Left cardiac atrium (tissue), 4 donors: Measurements from ENCODE around the gene CATSPERD. TPM values are rescaled to one million over a fixed set of nuclear protein-coding genes. Genes with fewer than 3 reads are reported as not detected.

Experiments
- ATAC-seq, 2 donors: fragments of 200-7000 bp; cut with Tn5 transposase; one replicate each; pipeline ENCODE4 v1.9.1; 2020; ENCODE audit warnings: mild to moderate bottlenecking in 2 of 2, moderate library complexity in 2 of 2
- DNase-seq: peaks from one replicate; pipeline ENCODE4 v3.0.0-alpha.2; 2020
- intact Hi-C, 2 donors: fragments of 100-400 bp; cut with DNase I; formaldehyde crosslinking; loops; one replicate each; pipeline versions ENCODE4 v1.14.1 to v1.15.1; 2022 to 2023
- total RNA-seq, 2 donors: library from RNA; stranded (reverse); fragmentation: NEBNext Ultra II Directional; extraction: Animal tissue kit (Norgen Biotek cat#: 25700); gene quantifications; one replicate each; pipeline ENCODE4 v1.2.1, GENCODE V29; 2021
- donor health status: DM: no; HTN: yes; CAD: no.
- donor health status: DM: no; HTN: yes; CAD: no; lungs with severe emphysema.
- donor health status: DM: yes; HTN: yes; CAD: no.
- donor health status: Dilated cardiomyopathy.

CATSPERD gene
- total RNA-seq, 2 donors from 2014 or later: not detected

DNA sequence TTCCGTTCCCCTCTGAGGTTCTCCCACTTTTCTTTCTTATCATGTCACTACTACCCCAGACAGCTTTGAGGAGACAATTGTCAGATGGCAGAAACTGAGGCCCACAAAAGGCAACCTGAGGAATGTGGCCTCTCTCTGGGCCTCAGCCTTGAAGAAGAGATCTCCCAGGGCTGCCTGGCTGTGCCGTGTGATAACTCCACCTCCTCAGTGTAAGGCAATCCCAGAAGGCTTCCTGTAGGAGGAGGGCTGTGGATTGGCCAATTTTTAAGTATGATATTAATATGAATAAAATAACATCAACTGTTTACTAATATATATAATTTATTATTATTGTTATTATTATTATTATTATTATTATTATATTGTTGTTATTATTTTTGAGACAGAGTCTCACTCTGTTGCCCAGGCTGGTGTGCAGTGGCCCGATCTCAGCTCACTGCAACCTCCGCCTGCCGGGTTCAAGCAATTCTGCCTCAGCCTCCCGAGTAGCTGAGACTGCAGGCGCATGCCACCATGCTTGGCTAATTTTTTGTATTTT lies 75.0 kb downstream of the CATSPERD start:
- no peak for DNase-seq
- intact Hi-C loops: no loop called here
- no peak for ATAC-seq

GRCh38 chr19:5798244-5798643 lies 77.8 kb downstream of the CATSPERD start:
- DNase-seq (no peak), ATAC-seq (no peak)
- intact Hi-C loops: no loop called here

GRCh38 chr19:5799247-5800241 lies 79.1 kb downstream of the CATSPERD start:
- intact Hi-C loops: loop anchor here (5.0 to 10.0 kb wide), 2 partner anchors 93 to 175 kb away; partner anchors contain the start of gene RANBP3 (in 1 of the 2)
- ATAC-seq: peak; percentile 55 to 58
- peak; percentile 71 for DNase-seq

- ATAC-seq (no peak), DNase-seq (no peak)
- intact Hi-C loops: loop anchor here (5.0 to 10.0 kb wide), 2 partner anchors 92 to 174 kb away; partner anchors contain the start of gene RANBP3 (in 1 of the 2)
Measured at GRCh38 chr19:5800361-5801270, 80.2 kb downstream of the CATSPERD start.

GRCh38 chr19:5801796-5802619 lies 81.6 kb downstream of the CATSPERD start:
- intact Hi-C loops: loop anchor here (5.0 to 10.0 kb wide), 2 partner anchors 90 to 173 kb away; partner anchors contain the start of gene RANBP3 (in 1 of the 2)
- ATAC-seq: no peak
- DNase-seq: peak; percentile 64

DNA sequence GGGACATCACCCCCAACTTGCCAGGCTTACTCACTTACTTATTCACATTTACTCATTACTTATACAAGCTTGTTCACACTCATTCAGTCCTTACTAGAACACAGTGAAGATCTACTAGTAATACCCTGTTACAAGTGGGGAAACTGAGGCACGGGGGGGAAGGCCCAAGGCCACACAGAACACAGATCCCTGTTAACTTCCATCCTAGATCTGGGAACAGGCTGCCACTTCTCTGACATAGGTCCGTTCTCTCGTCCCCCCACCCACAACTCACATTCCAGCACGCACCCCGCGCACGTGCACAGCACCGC lies 83.0 kb downstream of the CATSPERD start:
- DNase-seq: no peak
- no peak for ATAC-seq
- intact Hi-C loops: loop anchor here (5.0 to 10.0 kb wide), 2 partner anchors 89 to 171 kb away; partner anchors contain the start of gene RANBP3 (in 1 of the 2)

DNA sequence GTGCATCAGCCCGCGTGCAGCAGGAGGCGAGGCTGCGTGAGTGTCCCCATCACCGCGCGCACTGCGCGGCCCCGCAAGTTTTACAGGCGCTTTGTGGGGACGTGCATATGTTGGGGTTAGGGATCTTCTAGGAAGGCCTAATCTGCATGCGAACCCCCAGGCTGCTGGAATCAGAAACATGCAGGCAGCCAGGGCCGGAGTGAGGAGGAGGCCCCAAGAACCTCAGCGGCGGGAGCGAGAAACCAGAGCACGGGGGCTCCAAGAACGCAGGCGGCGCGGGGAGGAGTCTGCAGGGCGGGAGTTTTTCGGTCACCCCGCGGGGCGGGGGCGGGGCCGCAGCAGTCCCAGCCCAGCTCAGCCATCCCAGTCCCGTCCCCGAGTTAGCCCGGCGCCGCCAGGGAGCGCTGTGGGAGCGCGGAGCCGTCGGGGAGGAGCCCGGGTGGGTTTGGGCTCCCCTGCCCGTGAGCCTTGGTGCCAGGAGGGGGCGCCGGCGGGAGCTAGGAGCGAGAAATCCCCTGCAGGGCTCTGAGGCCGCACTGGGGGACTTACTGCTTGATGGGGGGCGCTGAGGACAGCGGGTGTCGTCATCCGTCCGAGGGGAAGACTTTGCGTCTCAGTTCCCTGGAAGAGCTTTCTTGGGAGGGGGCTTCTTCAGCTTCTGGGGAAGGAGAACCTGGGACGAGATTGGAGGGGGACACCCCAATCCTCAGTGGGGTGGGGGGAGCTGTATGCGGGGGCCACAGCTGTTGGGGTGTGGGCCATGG lies 83.5 kb downstream of the CATSPERD start:
- peak; percentile 89 for DNase-seq
- peak; percentile 88 to 90 for ATAC-seq
- intact Hi-C loops: loop anchor here (2.0 to 10.0 kb wide), 3 partner anchors 88 to 171 kb away; partner anchors contain the start of gene RANBP3 (in 1 of the 2)

DNA sequence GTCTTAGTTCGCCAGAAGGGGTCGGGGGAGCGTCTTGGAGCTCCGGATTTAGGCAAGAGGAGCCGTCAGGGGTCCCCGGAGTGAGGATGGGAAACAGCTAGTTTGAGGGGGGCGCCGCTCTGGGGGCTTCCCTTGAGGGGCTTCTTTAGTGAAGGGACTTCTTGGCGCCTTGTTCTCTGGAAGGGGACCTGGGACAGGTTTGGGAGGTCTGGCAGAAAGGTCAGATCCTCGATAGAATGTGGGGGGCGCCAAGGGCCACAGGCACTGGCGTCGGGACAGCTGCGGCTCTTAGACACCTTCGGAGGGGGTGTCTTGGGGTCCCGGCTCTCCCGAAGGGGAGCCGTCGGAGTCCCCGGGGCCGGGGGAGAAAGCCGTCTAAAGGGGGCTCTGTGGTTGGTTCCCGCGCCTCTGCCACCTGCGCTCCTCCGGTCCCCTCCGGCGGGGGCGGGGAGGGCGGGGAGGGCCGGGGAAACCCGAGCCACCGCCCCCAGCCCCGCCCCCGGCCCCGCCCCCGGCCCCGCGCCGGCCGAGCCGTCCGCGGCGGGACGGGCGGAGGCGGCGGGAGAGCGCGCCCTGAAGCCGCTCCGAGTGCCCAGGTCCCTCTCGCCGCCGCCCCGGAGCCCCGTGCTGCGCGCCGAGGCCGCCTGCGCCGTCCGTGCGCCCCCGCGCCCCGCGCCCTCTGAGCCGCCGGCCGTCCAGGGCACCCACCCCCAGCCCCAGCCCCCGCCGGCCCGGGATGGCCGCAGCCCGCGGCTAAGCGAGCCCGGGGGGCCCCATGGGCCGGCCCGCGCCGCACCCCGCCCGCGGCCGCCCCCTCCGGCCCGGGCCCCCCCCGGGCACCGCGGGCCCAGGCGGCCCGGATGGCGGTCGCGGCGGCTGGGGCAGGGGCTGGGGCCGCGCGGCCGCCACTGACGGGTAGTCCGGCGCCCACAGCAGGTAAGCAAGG lies 84.4 kb downstream of the CATSPERD start, which contains the start of gene NRTN:
TSS of gene NRTN (plus strand) at position 552 of the 946 bp plus-strand sequence. CDS start 19,099 bp downstream, outside the sequence.
- ATAC-seq: peak; percentile 61 to 67
- intact Hi-C loops: loop anchor here (2.0 to 10.0 kb wide), 3 partner anchors 88 to 170 kb away; partner anchors contain the start of gene RANBP3 (in 1 of the 2)
- DNase-seq: no peak

DNA sequence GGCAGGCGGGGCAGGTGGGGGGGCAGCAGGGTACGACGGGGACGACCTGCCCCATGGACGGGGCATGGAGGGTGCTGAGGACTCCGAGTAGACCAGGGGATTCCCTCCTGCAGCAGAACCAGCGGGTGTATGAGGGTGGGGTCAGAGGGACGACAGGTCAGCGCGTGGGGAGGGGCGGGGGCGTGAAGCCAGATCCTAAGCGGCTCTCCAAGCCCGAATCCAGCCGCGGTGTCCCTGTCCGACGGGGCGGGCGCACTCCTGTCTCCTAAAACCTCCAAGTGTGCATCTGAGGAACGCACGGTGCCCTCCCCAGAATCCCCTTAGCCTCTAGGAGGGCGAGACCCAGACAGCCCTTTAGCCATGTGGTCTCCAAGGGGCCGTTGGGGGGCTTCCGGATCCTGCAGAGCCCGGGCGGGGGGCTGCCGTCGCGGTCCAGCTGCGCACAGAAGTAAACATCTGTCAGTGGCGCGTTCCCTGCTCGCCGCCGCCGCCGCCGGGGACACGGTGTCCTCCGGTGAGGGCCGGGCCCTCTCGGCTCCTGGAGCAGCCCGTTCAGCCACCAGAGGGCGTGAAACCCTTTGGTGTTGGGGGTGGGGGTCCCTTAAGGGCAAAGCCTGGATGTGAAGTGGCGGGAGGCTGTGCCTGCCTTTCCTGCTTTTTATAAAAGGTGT lies 85.2 kb downstream of the CATSPERD start:
- DNase-seq (peak; percentile 77), ATAC-seq (peak; percentile 46 to 58)
- intact Hi-C loops: loop anchor here in 1 of 2 donors (2.0 to 10.0 kb wide), 2 partner anchors 89 to 169 kb away; partner anchors contain the start of gene RANBP3

GRCh38 chr19:5806133-5806489 lies 85.7 kb downstream of the CATSPERD start:
- DNase-seq (no peak), ATAC-seq (no peak)
- intact Hi-C loops: loop anchor here in 1 of 2 donors (10.0 kb wide), 1 partner anchor 169 kb away; the partner anchor contains the start of gene RANBP3

DNA sequence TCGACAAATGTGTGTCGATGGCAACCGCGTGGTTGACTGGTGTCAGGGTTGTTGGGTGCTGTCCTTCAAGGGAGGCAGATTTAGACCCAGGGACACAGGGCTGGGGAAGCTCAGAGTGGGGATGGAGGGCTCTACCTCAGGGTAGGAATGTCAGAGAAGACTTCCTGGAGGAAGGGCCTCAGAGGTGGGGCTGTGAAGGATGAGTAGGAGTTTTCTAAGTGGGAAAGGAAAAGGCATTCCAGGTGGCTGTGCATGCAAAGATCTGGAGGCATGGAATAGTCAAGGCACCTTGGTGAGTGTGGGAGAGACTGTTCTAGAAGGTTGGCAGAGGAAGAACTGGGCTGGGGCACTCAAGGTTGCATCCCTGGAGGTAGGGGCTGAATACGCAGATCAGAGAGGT lies 86.5 kb downstream of the CATSPERD start:
- ATAC-seq (no peak), DNase-seq (no peak)
- intact Hi-C loops: loop anchor here in 1 of 2 donors (10.0 kb wide), 1 partner anchor 168 kb away; the partner anchor contains the start of gene RANBP3

DNA sequence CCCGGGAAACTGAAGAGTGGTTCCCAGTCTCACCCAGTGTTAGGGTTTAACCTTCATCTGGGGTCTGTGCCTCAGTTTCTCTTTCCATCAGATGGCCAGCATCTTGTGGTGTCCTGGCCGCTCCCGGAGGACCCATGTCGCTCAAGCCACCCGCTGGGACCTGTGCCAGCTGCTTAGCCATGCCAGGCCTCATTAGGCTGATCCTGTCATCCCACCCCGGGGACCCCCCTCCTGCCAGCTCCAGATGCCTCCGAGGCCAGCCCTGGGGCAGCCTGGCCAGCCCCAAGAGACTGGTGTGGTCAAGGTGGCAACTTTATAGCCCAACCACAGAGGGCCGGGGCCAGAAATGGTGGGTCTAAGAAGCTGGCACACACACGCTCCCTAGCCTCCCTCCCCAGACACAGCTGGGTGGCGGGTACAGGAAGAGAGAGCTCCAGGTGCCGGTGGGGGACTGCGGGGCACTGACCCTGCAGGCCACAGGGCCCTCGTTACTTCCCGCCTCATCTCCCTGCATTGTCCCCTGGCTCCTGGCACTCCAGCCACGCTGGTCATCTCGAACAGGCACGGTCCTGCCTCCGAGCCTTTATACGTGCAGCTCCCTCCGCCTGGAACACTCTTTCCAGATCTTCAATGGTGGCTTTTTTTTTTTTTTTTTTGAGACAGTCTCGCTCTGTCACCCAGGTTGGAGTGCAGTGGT lies 87.8 kb downstream of the CATSPERD start:
- ATAC-seq: no peak
- peak; percentile 23 for DNase-seq
- intact Hi-C loops: loop anchor here in 1 of 2 donors (10.0 kb wide), 1 partner anchor 167 kb away; the partner anchor contains the start of gene RANBP3

DNA sequence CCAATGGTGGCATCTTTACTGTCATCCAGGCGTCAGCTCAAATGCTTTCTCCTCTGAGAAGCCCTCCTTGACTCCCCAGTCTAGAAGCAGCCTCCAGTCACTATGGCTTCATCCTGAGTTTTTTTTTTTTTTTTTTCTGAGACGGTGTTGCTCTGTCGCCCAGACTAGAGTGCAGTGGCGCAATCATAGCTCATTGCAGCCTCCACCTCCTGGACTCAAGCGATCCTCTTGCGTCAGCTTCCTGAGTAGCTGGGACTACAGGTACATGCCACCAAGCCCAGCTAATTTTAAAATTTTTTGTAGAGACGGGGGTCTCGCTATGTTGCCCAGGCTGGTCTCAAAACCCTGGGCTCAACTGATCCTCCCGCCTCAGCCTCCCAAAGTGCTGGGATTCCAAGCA lies 88.6 kb downstream of the CATSPERD start:
- intact Hi-C loops: loop anchor here in 1 of 2 donors (10.0 kb wide), 1 partner anchor 166 kb away; the partner anchor contains the start of gene RANBP3
- no peak for ATAC-seq
- no peak for DNase-seq

DNA sequence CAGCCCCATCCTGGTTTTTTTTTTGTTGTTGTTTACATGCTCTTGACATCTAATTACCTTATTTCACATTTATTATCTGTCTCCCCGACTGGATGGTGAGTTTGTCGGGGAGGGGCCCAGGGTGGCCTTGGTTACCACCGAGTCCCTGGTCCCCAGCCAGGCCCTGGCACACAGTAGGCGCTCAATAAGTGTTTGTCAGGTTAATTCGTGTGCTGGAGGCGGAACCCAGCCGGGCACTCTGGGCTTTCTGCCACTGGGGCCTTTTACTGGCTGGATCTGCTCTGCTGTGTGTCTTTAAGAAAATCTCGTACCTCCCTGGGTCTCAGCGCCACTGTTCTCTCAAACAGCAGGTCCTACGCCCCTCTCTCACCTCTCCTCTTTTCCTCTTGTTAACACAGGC lies 89.0 kb downstream of the CATSPERD start:
- DNase-seq (no peak), ATAC-seq (no peak)
- intact Hi-C loops: loop anchor here in 1 of 2 donors (10.0 kb wide), 1 partner anchor 165 kb away; the partner anchor contains the start of gene RANBP3

- no peak for DNase-seq
- intact Hi-C loops: no loop called here
- ATAC-seq: no peak
Measured at GRCh38 chr19:5811117-5811516, 90.7 kb downstream of the CATSPERD start.
